ENCODE data around the gene SOSTDC1.

SOSTDC1 gene

GRCh38 chr7:16514271-16514670, 48.7 kb upstream of the SOSTDC1 start (continued):
- no peak for TF ChIP-seq TSHZ1 (tag by site-specific recombination; IDR thresholded peaks at IDR 0.05; ENCODE audit: borderline replicate concordance)
- no peak for TF ChIP-seq PRDM6 (tag by site-specific recombination; IDR thresholded peaks at IDR 0.05)
- no peak for TF ChIP-seq GLIS2 (tag by site-specific recombination; IDR thresholded peaks at IDR 0.05)
- no peak for TF ChIP-seq ZNF529 (tag by site-specific recombination; IDR thresholded peaks at IDR 0.05; ENCODE audit: insufficient replicate concordance)
- TF ChIP-seq ZFP37 (tag by site-specific recombination; IDR thresholded peaks at IDR 0.05) = no peak
- TF ChIP-seq KLF8 (tag by site-specific recombination; IDR thresholded peaks at IDR 0.05) = no peak
- no peak for TF ChIP-seq WT1 (tag by site-specific recombination; IDR thresholded peaks at IDR 0.05)
- no peak for TF ChIP-seq ZNF48 (tag by site-specific recombination; IDR thresholded peaks at IDR 0.05)

GRCh38 chr7:16512097-16512496, 46.6 kb upstream of the SOSTDC1 start:
- Histone ChIP-seq H3K9me3 (ENCODE audit: control insufficient read depth, insufficient read depth, low read depth, low read length) (no peaks in the 10 kb centered on the region), H3K4me1 (ENCODE audit: control insufficient read depth, insufficient read depth, low read length) (no peaks in the 10 kb centered on the region), H3K4me3 (ENCODE audit: low read depth, low read length) (no peak overlapping the region), H3K27ac (ENCODE audit: extremely low read depth, low read depth, low read length) (no peak overlapping the region), H3K36me3 (ENCODE audit: control insufficient read depth in 2 of 2, insufficient read depth in 1 of 2, low read length in 2 of 2) (no peaks in the 10 kb centered on the region)
- ChIA-PET CTCF (interaction anchor here (0.8 kb wide), 1 partner anchor 97 kb away, joined by 3 read pairs; no protein-coding TSS in a partner anchor), POLR2A (no interaction called here)
- TF ChIP-seq ZNF404 (tag by site-specific recombination; IDR thresholded peaks at IDR 0.05) (no peak), ZBTB10 (tag by site-specific recombination; IDR thresholded peaks at IDR 0.05) (no peak), ZIC2 (tag by site-specific recombination; IDR thresholded peaks at IDR 0.05) (no peak), ZNF677 (tag by site-specific recombination; IDR thresholded peaks at IDR 0.05) (no peak), ZNF19 (tag by site-specific recombination; IDR thresholded peaks at IDR 0.05; ENCODE audit: low read depth) (no peak), ZNF350 (tag by site-specific recombination; IDR thresholded peaks at IDR 0.05) (no peak), SP3 (tag by site-specific recombination; IDR thresholded peaks at IDR 0.05) (no peak), ZNF785 (tag by site-specific recombination; IDR thresholded peaks at IDR 0.05) (no peak), SETDB1 (IDR thresholded peaks at IDR 0.05; ENCODE audit: insufficient read length, low read length) (no peak), ZNF16 (tag by site-specific recombination; IDR thresholded peaks at IDR 0.05; ENCODE audit: low read depth) (no peak), ZNF692 (tag by site-specific recombination; IDR thresholded peaks at IDR 0.05) (no peak), ZNF302 (tag by site-specific recombination; IDR thresholded peaks at IDR 0.05; ENCODE audit: low read depth) (no peak), ZNF416 (tag by site-specific recombination; IDR thresholded peaks at IDR 0.05) (no peak), ZNF140 (tag by site-specific recombination; IDR thresholded peaks at IDR 0.05) (no peak), MZF1 (tag by site-specific recombination; IDR thresholded peaks at IDR 0.05; ENCODE audit: borderline replicate concordance) (no peak), ZNF792 (tag by site-specific recombination; IDR thresholded peaks at IDR 0.05) (no peak)
